GM21717 (cell line): Measurements from ENCODE around the gene IL12RB1.
"Not testable (repeated sequence)": the region's sequence is repeated elsewhere in the genome, so short reads cannot be mapped to it uniquely, and the experiment has no call there.

Experiments used
- ATAC-seq: cut with Tn5 transposase; IDR thresholded peaks from one replicate; pipeline ENCODE4 v1.9.1; 2021; ENCODE audit warnings: mild to moderate bottlenecking, moderate library complexity; ENCODE audit not compliant: unreplicated experiment

IL12RB1 gene

DNA sequence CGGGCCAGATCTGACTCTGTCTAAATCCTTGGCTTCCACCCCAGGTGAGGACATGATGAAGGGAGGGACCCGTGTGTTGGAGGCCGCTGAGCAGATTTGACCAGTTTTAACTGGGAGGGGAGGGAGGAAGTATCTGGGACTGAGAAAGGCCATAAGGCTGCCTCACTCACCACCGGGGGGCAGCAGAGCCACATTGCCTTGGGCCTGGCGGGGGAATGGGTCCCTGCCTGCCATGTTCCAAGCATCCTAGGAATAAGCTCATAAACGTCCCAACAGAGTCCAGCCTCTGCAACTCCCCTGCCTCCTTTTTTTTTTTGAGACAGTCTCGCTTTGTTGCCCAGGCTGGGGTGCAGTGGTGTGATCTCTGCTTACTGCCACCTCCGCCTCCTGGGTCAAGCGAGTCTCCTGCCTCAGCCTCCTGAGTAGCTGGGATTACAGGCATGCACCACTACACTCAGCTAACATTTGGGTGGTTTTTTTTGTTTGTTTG, 26.3 kb upstream of the IL12RB1 start:
- no peak for ATAC-seq

DNA sequence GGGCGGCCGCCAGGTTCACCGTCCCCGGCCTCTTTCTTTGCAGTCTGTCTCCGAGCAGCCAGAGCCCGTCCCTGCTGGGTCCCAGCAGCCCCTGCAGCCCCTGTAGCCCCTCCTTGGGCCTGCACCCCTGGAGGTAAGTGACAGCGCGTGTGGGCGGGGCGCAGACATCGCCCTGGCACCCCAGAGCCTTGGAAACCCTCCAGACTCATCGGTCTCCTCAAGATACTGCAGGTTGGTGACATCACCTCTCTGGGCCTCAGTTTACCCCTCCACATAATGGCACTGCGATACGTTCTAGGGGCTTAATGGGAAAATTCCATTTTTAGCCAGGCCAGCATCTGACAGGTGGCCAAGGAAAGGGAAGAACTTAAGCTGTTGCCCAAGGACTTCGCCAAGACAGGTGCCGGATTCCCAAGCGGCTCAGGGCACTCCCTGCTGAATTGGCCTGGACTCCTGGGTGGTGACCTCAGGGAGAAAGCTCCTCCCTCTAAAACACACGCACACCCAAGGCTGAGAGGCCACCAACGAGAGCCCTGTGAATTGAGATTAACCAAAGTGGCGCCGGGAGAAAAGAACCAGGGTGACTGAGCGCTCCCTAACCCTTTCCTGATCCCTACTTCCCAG, 24.0 kb upstream of the IL12RB1 start:
- no peak for ATAC-seq

DNA sequence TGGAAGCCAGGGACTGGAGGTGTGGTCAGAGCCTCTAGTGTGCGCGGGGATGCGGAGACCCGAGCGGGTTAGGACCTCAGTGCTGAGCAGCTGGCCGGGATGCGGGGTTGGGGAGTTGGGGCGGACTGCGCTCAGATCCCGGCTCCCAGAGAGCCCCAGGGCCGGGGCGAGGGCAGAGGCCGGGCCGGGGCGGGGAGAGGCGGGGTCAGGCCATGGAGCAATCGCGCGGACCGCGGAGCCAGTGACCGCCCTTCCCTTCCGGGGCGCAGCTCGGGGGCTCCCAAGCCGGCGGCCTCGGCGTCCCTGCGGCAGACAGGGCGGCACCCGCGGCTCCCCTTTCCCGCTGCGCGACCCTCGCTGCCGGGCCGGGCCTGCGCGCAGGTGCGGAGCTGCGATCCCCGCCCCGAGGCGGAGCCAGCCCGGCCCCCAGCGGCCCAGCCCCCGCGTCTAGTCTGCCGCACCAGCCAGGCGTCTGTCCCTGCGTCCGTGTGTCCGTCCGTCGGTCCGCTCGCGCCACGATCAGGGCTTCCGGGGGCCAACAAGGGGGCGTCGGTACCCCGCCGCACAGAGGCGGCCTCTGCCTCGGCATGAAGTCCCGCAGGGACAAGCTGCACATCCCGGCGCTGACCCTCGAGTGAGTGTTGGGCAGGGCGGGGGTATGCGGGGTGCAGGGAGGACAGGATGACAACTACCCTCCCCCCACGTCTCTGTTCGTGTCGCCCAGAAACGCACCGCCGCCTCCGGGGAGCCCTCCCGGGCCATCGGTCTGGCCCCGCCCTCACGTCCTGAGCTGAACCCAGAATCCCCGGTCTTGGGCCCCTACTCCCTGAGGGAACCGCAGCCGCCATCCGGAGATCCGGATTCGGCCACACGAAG, 23.2 kb upstream of the IL12RB1 start:
- no peak for ATAC-seq

DNA sequence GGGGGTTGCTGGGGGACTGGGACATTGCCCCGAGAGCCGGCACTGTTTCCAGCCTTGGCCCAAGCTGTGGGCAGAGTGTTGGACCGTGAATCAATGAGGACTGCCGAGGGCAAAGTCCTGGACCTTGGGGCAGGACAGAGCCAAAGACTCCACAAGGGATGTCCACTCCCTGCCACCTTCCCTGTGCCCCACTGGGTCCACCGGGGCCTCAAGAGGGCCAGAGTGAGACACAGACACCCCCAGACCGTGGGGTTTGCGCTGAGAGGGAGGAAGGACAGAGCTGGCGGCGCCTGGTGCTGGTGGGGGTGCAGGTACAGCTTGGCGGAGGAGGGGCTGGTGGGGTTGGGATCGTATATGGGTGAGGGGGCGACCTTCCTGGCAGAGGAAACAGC, 22.6 kb upstream of the IL12RB1 start:
- no peak for ATAC-seq

DNA sequence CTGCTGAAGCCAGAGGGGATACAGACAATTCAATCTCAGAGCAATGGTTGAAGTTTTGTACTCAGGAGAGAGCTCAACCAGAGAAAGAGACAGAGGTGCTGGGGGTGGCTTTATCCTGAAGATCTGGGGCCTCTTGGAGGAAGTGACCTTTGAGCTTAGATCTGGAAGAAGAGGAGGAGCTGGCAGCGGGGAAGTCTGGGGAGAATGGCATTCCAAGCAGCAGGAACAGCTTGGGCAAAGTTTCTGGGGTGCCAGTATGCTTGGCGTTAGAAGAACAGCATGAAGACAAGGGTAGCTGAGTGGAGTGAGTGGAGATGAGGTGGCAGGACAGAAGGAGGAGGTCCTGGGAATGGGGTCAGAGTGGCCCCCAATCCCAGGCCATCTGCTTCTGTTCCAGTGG, 22.2 kb upstream of the IL12RB1 start:
- no peak for ATAC-seq

- no peak for ATAC-seq
Measured at GRCh38 chr19:18107235-18107634, 20.5 kb upstream of the IL12RB1 start.

DNA sequence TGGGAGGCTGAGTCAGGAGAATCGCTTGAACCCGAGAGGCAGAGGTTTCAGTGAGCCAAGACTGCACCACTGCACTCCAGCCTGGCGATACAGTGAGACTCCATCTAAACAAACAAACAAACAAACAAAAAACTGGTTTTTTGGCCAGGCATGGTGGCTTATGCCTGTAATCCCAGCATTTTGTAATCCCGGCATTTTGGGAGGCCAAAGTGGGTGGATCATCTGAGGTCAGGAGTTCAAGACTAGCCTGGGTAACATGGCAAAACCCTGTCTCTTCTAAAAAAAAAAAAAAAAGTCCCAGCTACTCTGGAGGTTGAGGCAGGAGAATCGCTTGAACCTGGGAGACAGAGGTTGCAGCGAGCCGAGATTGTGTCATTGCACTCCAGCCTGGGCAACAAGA, 18.5 kb upstream of the IL12RB1 start:
- not testable (repeated sequence) for ATAC-seq

DNA sequence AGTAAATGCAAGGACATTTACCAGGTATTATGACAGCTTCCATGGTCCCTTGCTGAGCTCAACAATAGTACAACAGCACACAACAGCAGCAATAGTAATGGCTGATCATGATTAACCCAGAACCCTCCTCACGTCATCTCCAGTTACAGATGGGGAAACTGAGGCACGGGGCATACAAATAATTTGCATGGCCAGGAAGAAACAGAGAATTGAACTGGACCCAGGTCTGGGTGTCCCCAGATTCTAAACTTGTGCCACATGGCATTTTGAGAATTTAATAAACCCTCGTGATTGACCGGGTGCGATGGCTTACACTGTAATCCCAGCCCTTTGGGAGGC, 18.0 kb upstream of the IL12RB1 start:
- ATAC-seq: no peak

DNA sequence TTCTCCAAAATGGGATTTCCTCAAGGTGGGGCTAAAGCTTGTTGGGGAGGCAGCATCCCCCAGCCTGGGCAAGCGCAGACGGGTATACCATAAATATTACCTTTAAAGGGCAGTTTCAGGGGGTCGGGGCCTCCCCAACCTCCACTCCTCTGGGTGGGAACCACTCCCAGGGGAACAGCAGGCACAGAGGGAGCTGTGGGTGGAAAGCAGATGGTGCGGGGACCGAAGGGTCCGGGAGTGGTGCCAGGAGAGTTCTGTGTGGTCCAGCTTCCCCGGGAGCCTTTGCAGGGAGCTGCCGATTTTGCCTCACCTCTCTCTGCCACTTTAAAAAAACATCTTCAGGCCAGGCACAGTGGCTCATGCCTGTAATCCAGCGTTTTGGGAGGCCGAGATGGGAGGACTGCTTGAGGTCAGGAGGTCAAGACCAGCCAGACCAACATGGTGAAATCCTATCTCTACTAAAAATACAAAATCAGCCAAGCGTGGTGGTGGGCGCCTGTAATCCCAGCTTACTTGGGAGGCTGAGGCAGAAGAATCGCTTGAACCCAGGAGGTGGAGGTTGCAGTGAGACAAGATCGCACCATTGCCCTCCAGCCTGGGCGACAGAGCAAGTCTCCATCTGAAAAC, 16.3 kb upstream of the IL12RB1 start:
- ATAC-seq: no peak

DNA sequence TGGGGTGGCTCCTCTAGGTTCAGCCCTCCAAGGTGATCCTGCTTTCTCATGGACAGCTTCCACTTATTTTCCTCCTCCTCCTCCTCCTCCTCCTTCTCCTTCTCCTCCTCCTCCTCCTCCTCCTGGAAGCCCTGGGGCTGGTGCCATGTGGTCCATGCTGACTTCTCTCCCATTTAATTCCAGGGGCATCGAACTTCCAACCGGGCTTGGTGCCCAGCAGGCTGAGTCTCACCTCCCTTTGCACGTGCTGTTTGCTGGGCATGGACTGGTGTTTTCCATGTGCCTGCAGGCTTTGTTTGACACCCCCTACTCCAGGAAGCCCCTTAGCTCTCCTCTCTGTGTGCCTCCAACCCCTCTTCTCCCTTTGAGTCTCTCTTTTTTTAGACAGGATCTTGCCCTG, 14.5 kb upstream of the IL12RB1 start:
- no peak for ATAC-seq

- ATAC-seq: no peak
Measured at GRCh38 chr19:18100710-18101109, 14.0 kb upstream of the IL12RB1 start.

DNA sequence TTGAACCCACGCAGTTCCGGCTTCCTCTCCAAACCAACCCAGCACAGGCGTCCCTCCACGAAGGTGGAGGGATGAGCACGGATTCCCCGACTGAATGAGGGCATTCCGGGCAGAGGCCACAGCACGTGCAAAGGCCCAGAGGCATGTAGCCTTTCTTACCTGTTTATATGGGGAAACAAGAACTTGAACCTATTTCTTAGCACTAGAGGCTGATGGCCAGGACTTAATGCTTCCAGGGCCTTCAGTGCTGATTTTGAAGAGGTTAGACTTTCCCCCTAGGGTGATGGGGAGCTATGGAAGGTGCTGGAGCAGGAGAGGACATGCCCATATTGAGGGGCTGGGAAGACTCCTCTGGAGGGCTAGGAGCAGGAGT, 12.9 kb upstream of the IL12RB1 start:
- no peak for ATAC-seq

GRCh38 chr19:18098891-18099622, 12.3 kb upstream of the IL12RB1 start:
- ATAC-seq: peak; percentile 58

- no peak for ATAC-seq
Measured at GRCh38 chr19:18097993-18098890, 11.5 kb upstream of the IL12RB1 start.

GRCh38 chr19:18097217-18097992, 10.7 kb upstream of the IL12RB1 start, which contains the start of gene MAST3:
Gene MAST3 (plus strand): TSS chr19:18097778. CDS start chr19:18097793, 15 bp downstream.
- ATAC-seq: peak; percentile 52

DNA sequence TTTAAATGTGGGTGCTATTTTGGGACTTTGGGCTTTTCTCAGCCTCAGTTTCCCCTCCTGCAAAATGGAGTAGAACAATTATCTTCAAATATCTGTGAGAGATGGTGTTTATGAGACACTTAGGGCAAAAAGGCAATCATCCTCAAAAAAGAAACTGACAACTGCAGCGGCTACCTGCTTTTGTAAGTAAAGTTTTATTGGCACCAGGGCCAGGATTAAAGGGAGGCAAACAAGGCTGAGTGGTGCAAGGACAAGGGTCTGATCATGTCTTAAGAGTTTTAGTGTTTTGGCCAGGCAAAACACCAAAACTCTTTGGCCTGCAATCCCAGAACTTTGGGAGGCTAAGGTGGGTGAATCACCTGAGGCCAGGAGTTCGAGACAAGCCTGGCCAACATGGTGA, 9.5 kb upstream of the IL12RB1 start:
- no peak for ATAC-seq

GRCh38 chr19:18093439-18094161, 6.9 kb upstream of the IL12RB1 start:
- no peak for ATAC-seq

DNA sequence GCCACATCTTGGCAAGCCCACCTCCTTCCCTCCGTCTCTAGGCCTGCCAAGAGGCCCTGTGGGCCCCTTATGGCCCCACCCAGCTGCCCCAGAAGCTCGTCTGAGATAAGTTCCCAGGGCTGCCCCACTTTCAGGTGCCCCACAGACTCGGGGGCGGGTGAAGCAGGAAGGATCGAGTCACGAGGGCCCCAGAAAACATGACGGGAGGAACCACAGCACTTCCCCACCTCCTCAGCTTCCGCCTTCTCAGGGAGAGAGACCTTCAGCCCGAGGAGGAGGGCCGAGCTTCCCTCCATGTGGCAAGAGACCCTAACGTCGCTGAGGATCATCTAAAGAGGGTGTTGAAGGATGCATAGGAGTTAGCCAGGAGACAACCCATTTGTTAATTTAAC, 4.5 kb upstream of the IL12RB1 start:
- ATAC-seq: no peak
